ENCODE measurements around the gene NATD1. TPM values are rescaled to one million over a fixed set of nuclear protein-coding genes. Genes with fewer than 3 reads are reported as not detected.

Gene NATD1
- total RNA-seq, 1 experiment from 2014 or later = 3.1 TPM

GRCh38 chr17:21249086-21249795 is 4.0 kb downstream of the NATD1 start (continued):
- TF ChIP-seq ATF3 (IDR thresholded peaks at IDR 0.05) (no peak), EZH2phosphoT487 (IDR thresholded peaks at IDR 0.05; ENCODE audit: borderline replicate concordance) (no peak), CEBPB (IDR thresholded peaks at IDR 0.05; ENCODE audit: low read depth) (no peak), EGR1 (IDR thresholded peaks at IDR 0.05; ENCODE audit: low read depth) (no peak), POLR2A (IDR thresholded peaks at IDR 0.05; ENCODE audit: borderline replicate concordance, extremely low read depth, insufficient read depth, insufficient read length) (no peak)
- TF ChIP-seq, protein P1, sequence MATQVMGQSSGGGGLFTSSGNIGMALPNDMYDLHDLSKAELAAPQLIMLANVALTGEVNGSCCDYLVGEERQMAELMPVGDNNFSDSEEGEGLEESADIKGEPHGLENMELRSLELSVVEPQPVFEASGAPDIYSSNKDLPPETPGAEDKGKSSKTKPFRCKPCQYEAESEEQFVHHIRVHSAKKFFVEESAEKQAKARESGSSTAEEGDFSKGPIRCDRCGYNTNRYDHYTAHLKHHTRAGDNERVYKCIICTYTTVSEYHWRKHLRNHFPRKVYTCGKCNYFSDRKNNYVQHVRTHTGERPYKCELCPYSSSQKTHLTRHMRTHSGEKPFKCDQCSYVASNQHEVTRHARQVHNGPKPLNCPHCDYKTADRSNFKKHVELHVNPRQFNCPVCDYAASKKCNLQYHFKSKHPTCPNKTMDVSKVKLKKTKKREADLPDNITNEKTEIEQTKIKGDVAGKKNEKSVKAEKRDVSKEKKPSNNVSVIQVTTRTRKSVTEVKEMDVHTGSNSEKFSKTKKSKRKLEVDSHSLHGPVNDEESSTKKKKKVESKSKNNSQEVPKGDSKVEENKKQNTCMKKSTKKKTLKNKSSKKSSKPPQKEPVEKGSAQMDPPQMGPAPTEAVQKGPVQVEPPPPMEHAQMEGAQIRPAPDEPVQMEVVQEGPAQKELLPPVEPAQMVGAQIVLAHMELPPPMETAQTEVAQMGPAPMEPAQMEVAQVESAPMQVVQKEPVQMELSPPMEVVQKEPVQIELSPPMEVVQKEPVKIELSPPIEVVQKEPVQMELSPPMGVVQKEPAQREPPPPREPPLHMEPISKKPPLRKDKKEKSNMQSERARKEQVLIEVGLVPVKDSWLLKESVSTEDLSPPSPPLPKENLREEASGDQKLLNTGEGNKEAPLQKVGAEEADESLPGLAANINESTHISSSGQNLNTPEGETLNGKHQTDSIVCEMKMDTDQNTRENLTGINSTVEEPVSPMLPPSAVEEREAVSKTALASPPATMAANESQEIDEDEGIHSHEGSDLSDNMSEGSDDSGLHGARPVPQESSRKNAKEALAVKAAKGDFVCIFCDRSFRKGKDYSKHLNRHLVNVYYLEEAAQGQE (IDR thresholded peaks at IDR 0.05; ENCODE audit: low read depth) = no peak

DNA sequence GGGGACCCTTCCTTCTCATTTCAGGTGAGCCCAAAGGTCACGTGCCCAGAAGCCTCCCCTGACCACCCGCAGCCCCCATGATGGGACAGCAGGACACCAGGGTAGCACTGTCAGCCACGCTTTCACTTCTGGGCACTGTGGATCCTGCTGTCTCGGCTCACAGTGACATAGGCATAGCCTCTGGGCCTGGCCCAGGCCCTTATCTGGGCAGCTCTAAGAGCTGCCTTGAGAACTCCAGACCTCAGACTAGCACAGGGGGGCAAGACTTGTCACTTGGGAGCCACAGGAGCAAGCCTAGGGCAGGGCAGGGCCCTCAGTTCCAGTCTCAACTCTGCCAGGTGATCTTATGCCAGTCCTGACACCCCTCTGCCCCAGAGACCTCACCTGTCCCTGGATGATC is 4.7 kb downstream of the NATD1 start:
- no peak for ATAC-seq
- no peak overlapping the region for H3K9ac ChIP-seq (ENCODE audit: low read length)
- no peaks in the 10 kb centered on the region for H3K79me2 ChIP-seq (ENCODE audit: insufficient read depth, low read length)
- H3K4me2 ChIP-seq (ENCODE audit: low read length) = no peak overlapping the region
- POLR2A ChIA-PET = no interaction called here
- DNase-seq (ENCODE audit: low read depth, low spot score) = no peak
- CTCF ChIA-PET = no interaction called here
- H4K20me1 ChIP-seq (ENCODE audit: insufficient read depth) = no peaks in the 10 kb centered on the region
- BruUV-seq (replicated peaks) = no TSS peak
- H3K9me2 ChIP-seq (ENCODE audit: insufficient read depth) = no peaks in the 10 kb centered on the region
- no peaks in the 10 kb centered on the region for H3K9me3 ChIP-seq (ENCODE audit: control insufficient read depth in 1 of 2, insufficient read depth in 1 of 2, low read depth in 1 of 2, low read length in 2 of 2)
- no peak overlapping the region for H3K4me3 ChIP-seq (replicated peaks in 1 of 2; ENCODE audit: low read depth in 1 of 2, low read length in 2 of 2)
- no peaks in the 10 kb centered on the region for H3K36me3 ChIP-seq (ENCODE audit: control insufficient read depth in 1 of 2, insufficient read depth in 2 of 2, low read length in 2 of 2)
- RAD21 ChIA-PET (ENCODE audit: low non-redundant PET in 1 of 2, low total read pairs in 2 of 2, uncharacterized antibody in 2 of 2, unreplicated experiment in 2 of 2) = no interaction called here
- H3K27ac ChIP-seq (ENCODE audit: low read depth, low read length) = no peak overlapping the region
- no peak overlapping the region for H2AFZ ChIP-seq (ENCODE audit: low read depth, low read length, poor library complexity, severe bottlenecking)
- intact Hi-C loops (cut with micrococcal nuclease) = no loop called here
- no peaks in the 10 kb centered on the region for H3K27me3 ChIP-seq (ENCODE audit: insufficient read depth, low read length)
- H3K4me1 ChIP-seq (ENCODE audit: control insufficient read depth in 1 of 2, insufficient read depth in 2 of 2, low read length in 2 of 2) = peaks cover 5 to 22% of the 10 kb centered on the region in 2 experiments
- TF ChIP-seq SP1 (IDR thresholded peaks at IDR 0.05; ENCODE audit: low read depth) (no peak), JUND (IDR thresholded peaks at IDR 0.05) (no peak), EGR1 (IDR thresholded peaks at IDR 0.05; ENCODE audit: low read depth) (no peak), YY1 (IDR thresholded peaks at IDR 0.05; ENCODE audit: extremely low read depth, insufficient replicate concordance, low read depth, low read length) (no peak), POLR2A (IDR thresholded peaks at IDR 0.05; ENCODE audit: borderline replicate concordance, extremely low read depth, insufficient read depth, insufficient read length) (no peak), ZFX (IDR thresholded peaks at IDR 0.05) (no peak), ZNF274 (IDR thresholded peaks at IDR 0.05; ENCODE audit: low read depth, low read length) (no peak), ATF3 (IDR thresholded peaks at IDR 0.05) (no peak), ELF1 (IDR thresholded peaks at IDR 0.05; ENCODE audit: borderline replicate concordance, low read depth) (no peak), RAD21 (IDR thresholded peaks at IDR 0.05; ENCODE audit: low read depth) (no peak), ZBTB33 (IDR thresholded peaks at IDR 0.05; ENCODE audit: extremely low read depth, insufficient replicate concordance, low read length) (no peak), EZH2phosphoT487 (IDR thresholded peaks at IDR 0.05; ENCODE audit: borderline replicate concordance) (no peak)
- TF ChIP-seq, protein P1 (IDR thresholded peaks at IDR 0.05; ENCODE audit: low read depth) = no peak
